HuH-7 (cell line): Measurements from ENCODE around the gene FSTL4.

Experiments used
- DNase-seq: peaks from one replicate; pipeline ENCODE4 v3.0.0; 2011; ENCODE audit warnings: low spot score

FSTL4 gene

DNA sequence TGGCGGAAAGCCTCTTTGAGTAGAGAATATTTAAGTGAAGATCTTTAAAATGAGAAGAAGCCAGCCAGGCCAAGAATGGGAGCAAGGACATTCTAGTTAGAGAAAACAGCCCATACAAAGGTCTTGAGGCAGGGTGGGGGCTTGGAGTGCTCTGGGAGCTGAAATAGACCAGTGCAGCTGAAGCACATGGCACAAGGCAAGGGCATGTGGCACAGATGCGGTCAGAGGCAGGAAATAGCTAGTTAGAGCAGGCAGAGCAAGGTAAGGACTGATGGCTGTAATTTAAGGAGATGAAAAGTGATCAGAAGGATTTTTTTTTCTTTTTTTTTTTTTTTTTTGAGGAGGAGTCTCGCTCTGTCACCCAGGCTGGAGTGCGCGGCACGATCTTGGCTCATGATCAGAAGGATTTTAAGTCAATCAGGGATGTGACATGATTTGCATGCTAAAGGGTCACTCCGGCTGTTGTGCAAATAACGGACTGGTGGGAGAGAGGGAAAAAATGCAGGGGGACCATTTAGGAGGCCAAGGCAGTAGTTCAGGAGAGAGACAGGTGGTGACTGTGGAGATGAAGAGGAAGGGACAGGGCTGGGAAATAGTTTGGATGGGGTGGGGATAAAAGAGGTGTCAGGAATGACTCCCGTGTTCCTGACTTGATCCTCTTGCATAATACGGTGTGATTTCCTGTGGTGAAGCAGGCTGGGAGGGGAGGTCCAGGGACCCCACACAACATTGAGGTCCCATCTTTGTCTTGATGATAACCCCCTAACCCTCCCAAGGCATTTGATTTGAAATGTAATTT lies 352.9 kb downstream of the FSTL4 start:
- DNase-seq: no peak

GRCh38 chr5:133257977-133258376 lies 354.4 kb downstream of the FSTL4 start:
- DNase-seq: no peak

DNA sequence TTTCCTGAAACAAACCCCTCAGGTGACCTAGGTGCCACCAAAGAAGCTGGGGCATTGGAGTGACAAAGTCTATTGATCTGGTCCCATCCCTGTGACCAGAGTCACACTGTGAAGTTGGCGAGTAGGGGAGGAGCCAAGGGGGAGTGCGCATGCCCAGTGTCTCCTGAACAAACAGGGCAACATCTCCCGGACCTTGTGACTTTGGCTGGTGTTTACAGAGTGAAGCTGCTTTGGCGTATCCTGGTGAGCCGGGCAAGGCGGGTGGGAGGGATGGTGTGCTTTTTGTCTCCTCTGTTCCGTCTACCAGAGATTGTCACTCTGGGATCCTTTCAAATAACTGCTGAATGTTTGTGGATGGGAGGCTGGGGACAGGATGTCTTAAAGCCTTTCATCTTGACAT lies 356.1 kb downstream of the FSTL4 start:
- DNase-seq: no peak

GRCh38 chr5:133254803-133255202 lies 357.5 kb downstream of the FSTL4 start:
- DNase-seq: no peak

GRCh38 chr5:133253671-133254070 lies 358.7 kb downstream of the FSTL4 start:
- no peak for DNase-seq

DNA sequence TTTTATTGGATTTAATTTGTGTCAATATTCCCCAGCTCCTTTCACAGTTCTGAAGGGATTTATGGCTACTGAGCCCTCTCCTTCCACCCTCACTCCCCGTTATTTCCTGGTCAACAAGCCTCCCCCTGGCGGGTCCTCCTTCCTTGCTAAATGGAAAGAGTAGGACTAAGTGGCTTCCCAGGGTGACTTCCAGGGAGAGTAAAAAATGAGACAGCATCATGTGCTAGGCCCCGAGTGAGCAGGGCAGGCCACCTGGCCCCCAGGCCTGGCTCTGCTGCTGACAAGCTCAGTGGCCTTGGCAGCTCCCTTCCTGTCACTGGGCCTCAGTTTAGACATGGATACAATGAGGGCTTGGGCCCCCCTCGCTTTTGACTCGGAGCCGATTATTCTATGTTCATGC lies 359.3 kb downstream of the FSTL4 start:
- no peak for DNase-seq

DNA sequence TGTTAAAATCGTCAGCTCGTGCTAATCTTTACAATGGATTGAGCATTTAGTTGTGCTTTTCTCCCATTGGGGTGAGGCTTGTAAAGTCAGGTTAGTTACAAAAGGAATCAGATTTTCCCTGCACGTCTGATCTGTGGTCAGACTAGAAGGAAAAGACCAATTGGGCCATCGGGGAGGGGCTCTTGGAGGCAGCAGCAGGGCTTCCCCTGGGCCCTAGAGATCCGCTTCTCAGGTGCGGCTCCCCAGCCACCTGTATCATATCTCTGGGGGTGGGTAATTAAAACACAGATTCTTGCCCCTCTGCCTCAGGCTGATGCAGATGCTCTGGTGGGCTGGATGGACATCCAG lies 360.2 kb downstream of the FSTL4 start:
- DNase-seq: no peak

DNA sequence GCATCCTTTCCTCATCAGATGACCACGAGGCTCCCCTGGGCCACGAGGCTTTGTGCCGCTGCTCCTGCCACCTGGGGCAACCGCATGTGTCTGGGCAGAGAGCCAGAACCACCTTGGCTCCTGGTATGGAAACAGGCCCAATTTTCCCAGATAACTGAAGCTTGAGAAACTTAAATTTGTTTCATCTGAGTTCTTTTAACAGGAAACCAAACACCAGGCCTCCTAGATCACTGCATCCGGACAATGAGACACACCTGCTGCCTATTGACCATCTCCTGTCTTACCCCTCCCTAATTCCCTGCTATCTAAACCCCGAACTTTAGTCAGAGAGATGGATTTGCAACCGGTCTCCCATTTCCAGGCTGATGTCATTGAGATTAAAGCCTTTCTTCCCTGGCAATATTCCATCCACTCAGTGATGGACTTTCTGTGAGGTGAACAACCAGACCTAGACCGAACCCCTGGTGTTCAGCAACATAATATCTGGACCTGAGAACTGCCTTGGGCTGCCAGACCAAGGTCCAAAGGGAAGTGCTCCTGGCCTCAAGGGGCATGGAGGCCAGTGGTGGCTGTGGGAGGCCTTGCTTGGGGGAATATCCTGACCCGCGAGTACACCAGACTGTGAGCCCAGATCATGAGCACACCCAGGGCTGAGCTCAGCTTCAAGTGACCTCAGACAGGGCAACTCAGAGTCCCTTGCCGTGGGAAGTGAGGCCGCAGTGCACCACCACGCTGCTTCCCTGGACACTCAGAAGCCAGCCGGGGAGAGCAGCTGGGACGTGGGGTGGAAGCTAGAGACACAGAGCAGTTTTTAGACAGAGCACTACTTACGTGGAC lies 360.8 kb downstream of the FSTL4 start:
- no peak for DNase-seq

- no peak for DNase-seq
These were observed 361.8 kb downstream of the FSTL4 start for GRCh38 chr5:133250527-133250926.

GRCh38 chr5:133249593-133249992 lies 362.7 kb downstream of the FSTL4 start:
- no peak for DNase-seq

DNA sequence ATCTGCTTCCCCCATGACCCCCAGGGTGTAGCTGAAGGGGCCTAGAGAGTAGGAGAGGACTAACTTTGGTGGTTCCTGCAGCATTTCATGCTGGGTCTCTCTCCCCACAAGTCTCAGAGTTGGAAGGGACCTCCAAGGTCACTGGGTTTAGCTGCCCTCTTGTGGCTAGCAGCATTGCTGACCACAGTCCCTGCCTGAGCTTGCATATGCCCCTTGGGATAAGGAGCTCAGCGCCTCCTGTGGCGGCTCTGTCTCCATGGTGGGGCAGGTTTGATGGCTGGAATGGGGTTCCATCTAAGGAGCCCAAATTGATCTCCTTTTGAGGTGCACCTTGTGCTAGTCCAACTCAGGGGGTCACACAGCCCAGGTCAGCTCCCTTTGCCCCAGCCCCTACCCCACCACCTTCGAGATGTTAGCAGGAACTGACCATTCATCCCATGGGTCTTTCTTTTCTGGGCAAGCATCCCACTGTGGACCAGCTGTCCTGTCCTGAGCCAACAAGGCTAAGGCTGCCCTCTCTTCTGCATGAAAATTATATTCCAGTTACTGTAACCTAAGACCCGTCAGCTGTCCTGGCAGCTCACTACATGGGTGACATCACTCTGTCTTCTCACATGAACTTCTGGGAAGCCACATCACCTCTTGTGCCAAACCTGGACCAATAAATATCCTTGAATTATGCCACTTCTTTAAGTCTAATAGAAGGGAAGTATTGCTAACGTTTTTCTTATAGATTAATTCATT lies 364.3 kb downstream of the FSTL4 start:
- peak; percentile 79 for DNase-seq

DNA sequence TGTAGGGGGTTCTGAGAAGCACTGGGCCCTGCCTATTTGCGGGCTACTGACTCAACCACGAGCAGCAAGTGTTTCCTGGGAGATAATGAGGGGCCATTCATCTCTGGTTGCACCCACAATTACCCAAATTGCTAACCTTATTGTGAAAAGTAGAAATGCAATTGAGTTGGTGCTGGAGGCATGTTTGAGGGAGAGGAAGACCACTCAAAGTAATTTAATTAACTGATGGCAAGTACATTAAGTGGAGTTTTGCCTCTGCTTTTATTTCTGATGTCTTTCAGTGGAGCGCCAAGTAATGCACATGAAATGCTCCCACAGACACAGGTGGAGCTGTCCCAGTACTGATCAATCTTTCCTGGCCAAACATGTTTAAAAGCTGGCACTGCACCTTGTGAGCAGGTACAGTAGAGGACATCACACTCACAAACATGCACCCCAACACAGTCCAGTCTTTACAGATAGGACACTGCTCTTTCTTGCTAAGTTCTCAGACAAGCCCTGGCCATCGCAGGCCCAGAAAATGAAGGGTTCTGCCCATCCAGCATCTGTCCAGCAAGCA lies 365.1 kb downstream of the FSTL4 start:
- DNase-seq: no peak

DNA sequence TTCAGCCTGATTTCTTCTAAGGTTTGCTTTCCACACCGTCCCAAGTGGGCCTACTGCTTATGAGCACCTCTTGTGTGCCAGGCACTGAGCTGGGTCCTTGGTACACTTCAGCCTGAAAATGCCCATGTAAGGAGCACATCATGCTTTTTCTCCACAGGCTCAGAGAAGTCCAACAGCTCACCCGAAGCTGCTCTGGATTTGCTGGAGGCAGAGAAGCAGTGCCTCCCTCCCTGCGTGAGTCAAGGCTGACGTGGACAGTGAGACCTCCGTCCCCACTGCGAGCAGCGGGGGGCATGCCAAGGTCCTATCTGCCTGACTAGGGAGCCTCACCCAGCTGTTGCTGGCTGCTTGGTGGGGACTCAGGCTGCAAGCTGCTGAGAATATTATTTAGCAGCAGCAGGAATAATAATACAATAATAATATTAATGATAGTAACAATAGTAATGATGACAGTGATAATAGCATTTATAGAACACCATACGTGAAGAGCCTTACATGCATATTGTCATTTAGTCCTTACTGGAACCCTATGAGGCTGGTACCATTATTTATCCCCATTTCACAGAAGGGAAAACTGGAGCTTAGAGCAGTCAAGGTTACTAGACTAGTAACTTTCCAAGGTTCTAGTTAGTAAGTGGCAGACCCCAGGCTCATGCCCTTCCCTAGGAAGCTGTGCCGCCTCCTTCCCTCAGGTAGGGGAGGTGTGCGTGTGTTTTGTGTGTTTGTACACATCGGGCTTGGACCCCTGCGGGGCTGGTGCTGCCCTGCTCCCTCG lies 365.8 kb downstream of the FSTL4 start:
- no peak for DNase-seq

GRCh38 chr5:133246053-133246370 lies 366.3 kb downstream of the FSTL4 start:
- no peak for DNase-seq

DNA sequence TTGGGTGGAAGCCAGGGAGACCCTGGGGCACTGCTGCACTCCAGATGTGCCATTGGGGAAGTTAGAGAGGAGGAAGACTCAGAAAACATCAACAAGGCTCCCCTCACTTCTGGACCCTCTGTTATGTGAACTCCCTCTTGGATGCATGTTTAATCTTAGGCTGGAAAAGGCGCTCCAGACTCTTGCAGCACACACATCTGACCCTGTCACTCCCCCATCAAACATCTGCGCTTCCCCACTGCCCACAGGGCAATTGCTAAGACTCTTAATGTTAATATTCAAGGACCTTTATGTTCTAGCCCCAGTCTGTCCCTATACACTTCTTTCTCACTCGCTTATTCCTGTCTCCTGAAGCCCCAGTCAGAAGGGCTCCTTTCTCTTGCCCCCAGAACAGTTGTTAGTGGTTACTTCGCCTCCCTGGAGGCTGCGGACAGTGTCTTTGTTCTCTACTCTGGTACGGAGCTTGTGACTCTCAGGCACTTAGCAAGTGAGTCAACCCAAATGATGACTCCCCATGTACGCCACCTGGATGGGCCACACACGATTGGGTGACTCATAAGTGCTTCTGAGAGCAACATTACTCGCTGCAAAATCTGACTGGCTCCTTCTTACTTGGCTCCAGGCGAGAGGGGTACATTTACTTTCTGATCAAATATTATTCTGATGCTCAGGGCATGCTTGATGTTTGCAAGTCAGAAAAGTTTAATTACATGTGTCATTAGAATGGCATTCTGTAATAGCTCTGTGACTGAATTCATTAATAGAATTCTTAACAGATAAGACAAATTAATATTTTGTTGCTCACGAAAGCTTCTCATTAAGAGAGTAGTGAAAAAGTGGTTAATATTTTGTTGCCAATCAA lies 366.9 kb downstream of the FSTL4 start:
- DNase-seq: no peak

DNA sequence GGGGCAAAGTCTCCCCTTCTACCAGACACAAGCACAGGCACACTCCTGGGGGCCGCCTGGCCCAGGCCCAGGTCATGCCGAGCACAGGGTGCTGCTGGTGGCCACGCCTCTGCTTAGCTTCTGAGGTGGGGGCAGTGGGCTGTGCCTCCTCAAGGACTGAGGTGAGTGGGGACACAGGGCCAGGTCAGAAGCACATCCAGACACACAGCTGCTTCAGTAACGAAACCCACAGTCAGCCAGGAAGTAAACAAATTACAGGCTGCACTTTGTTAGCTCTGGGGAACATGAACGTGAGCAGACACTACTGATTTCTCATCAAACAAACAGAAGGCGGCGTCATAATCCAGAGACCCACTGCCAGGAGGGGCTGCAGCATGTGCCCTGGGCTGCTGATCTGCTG lies 368.1 kb downstream of the FSTL4 start:
- peak; percentile 41 for DNase-seq

DNA sequence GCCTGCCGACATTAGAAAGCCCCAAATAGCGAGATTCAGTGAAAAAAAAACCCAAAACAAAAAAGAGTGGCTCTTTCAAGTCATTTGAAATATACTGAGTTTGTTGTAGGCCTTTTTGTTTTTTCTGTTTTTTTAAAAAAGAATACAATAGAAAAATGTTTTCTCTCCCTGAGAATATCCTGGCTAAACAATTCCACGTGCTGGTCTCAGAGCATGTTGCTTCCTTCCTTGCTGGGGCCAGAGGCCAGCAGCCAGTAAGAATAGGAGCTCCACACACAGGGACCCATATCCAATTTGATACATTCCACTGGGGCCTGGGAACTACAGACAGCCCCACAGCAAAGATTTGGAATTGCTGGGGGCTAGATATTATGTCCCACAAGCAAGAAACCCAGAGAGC lies 369.1 kb downstream of the FSTL4 start:
- no peak for DNase-seq

DNA sequence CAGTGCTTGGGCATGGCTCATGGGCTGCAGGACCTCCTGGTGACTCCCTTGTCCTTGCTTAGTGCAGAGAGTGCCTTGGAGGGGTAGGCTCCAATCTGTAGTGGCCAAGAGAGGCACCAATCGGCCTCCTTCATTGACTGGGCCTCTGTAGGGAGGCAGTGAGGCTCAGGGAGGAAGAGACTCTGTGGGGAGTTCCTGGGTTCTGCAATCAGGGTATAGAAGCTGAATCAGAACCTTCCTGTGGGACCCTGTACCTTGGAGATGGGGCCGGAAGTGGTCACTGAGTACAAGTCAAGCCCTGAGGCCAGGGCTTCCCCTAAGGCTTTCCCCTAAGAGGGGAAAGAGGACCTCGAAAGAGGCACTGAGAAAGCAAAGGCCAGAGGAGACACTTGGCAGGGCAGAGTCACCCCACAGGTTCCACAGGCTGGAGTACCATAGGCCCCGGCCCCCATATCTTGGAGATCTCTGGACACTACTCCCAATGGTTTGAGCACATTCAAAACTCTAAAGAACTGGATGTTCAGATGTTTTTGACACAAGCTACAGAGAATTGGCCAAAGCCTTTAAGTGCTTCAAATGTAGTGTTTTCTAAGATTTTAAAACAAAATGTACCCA lies 370.0 kb downstream of the FSTL4 start:
- no peak for DNase-seq

- DNase-seq: no peak
These were observed 370.9 kb downstream of the FSTL4 start for GRCh38 chr5:133241179-133242092.
